Measurements from ENCODE around the gene CYLD. TPM values are rescaled to one million over a fixed set of nuclear protein-coding genes. Genes with fewer than 3 reads are reported as not detected.

Gene CYLD
- total and polyA plus RNA-seq, 2 experiments from 2014 or later, result 21.7 to 32.6 TPM

DNA sequence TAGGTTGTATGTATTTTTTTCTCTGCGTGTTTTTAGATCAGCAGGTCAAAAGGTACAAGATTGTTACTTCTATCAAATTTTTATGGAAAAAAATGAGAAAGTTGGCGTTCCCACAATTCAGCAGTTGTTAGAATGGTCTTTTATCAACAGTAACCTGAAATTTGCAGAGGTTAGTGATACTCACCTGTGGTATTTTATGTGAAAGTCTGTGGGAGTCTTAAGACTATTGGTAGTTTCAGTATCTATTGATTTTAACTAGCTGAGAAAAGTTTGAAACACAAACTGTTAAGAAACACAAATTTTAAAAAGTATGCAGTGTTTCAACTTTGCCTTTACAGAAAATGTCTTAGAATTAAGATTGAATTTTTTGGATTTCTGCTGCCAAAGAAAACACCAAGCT lies 49.6 kb downstream of the CYLD start:
- DNase-seq, result no peak
- no peaks in the 10 kb centered on the region for H3K27me3 ChIP-seq (replicated peaks; ENCODE audit: insufficient read depth)
- no peaks in the 10 kb centered on the region for H3K9me2 ChIP-seq (ENCODE audit: insufficient read depth)
- H3K9ac ChIP-seq, result no peak overlapping the region
- WGBS, 2 experiments (ENCODE audit: low coverage in 1 of 2, low lambda C conversion rate in 2 of 2, missing lambda C conversion rate in 2 of 2), result 94 to 96% methylated on average over 2 of the region's 2 CpGs
- TF ChIP-seq EZH2phosphoT487 (IDR thresholded peaks at IDR 0.05; ENCODE audit: insufficient read depth, low read depth), result no peak
- no peak for TF ChIP-seq EZH2 (IDR thresholded peaks at IDR 0.05; ENCODE audit: insufficient read depth, poor library complexity, severe bottlenecking)
- no peaks in the 10 kb centered on the region for H3K9me3 ChIP-seq (ENCODE audit: low read depth)
- H3K4me1 ChIP-seq (ENCODE audit: insufficient read depth), result no peaks in the 10 kb centered on the region
- H3F3A ChIP-seq (ENCODE audit: insufficient read depth), result no peaks in the 10 kb centered on the region
- H3K27ac ChIP-seq, result no peak overlapping the region
- no peak overlapping the region for H3K4me3 ChIP-seq
- in situ Hi-C loops (cut with MboI), result no loop called here
- no peaks in the 10 kb centered on the region for H4K20me1 ChIP-seq (ENCODE audit: insufficient read depth)
- H3K36me3 ChIP-seq (ENCODE audit: low read depth), result peaks cover 44% of the 10 kb centered on the region
- H2AFZ ChIP-seq, result no peak overlapping the region
- no peak overlapping the region for H3K4me2 ChIP-seq (ENCODE audit: unreplicated experiment)
- H3K79me2 ChIP-seq (ENCODE audit: insufficient read depth), result no peaks in the 10 kb centered on the region

DNA sequence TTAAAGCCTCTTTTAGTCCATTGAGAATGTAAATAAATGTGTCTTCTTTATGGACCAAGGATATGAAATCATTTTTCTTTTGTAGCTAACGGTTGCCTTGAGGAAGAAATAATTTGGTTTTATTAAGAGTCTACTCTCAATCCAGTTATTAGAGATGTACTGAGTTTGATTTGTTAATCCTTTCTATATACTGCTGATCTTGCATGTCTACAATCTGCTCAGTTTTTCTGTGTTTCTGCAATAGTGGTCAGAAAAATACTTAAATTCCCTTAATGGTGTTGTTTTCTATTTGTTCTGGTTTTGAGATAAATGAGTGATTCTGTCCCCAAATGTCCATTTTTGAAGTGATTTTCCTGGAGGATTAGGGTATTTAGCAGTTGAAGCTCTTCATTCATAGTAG lies 54.9 kb downstream of the CYLD start:
- in situ Hi-C loops (cut with MboI), result no loop called here
- Histone ChIP-seq H3K9ac (no peak overlapping the region), H3K36me3 (ENCODE audit: low read depth) (peaks cover 26% of the 10 kb centered on the region), H3K4me2 (ENCODE audit: unreplicated experiment) (no peak overlapping the region), H3K4me1 (ENCODE audit: insufficient read depth) (no peaks in the 10 kb centered on the region), H3K27ac (no peak overlapping the region), H3K79me2 (ENCODE audit: insufficient read depth) (no peaks in the 10 kb centered on the region), H3K9me3 (ENCODE audit: low read depth) (no peaks in the 10 kb centered on the region), H4K20me1 (ENCODE audit: insufficient read depth) (no peaks in the 10 kb centered on the region), H2AFZ (no peak overlapping the region), H3K4me3 (no peak overlapping the region), H3K9me2 (ENCODE audit: insufficient read depth) (no peaks in the 10 kb centered on the region), H3F3A (ENCODE audit: insufficient read depth) (peaks cover 7% of the 10 kb centered on the region; the same call in 1 of the 2 replicates), H3K27me3 (replicated peaks; ENCODE audit: insufficient read depth) (no peaks in the 10 kb centered on the region)
- 100% methylated on average over 1 of the region's 1 CpG for WGBS, 2 experiments (ENCODE audit: low coverage in 1 of 2, low lambda C conversion rate in 2 of 2, missing lambda C conversion rate in 2 of 2)
- TF ChIP-seq EZH2 (IDR thresholded peaks at IDR 0.05; ENCODE audit: insufficient read depth, poor library complexity, severe bottlenecking) (no peak), EZH2phosphoT487 (IDR thresholded peaks at IDR 0.05; ENCODE audit: insufficient read depth, low read depth) (no peak)
- DNase-seq, result no peak

DNA sequence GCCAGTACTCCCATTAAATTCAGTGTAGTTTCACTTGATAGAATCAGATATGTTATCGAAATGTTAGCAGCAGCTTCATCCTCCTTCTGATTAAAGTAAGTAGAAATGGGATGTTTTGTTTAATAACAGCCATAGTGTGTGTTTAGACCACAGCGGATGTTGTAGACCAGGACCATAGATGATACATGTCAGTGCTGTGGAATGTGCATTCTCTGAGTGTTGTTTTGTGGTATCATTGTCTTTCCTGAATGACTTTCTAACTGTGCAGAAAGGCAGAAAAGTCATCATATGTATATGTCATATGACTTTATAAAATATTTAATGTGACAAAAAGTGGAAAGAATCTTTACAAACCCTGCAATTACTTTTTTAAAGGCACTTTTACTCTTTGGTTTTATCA lies 55.6 kb downstream of the CYLD start:
- DNase-seq, result peak; percentile 15
- TF ChIP-seq EZH2phosphoT487 (IDR thresholded peaks at IDR 0.05; ENCODE audit: insufficient read depth, low read depth), result no peak
- TF ChIP-seq EZH2 (IDR thresholded peaks at IDR 0.05; ENCODE audit: insufficient read depth, poor library complexity, severe bottlenecking), result no peak
- in situ Hi-C loops (cut with MboI), result no loop called here
- Histone ChIP-seq H3K79me2 (ENCODE audit: insufficient read depth) (no peaks in the 10 kb centered on the region), H2AFZ (no peak overlapping the region), H3K36me3 (ENCODE audit: low read depth) (peaks cover 22% of the 10 kb centered on the region), H3K27me3 (replicated peaks; ENCODE audit: insufficient read depth) (no peaks in the 10 kb centered on the region), H3K4me1 (ENCODE audit: insufficient read depth) (no peaks in the 10 kb centered on the region), H3K4me2 (ENCODE audit: unreplicated experiment) (no peak overlapping the region), H3K9me3 (ENCODE audit: low read depth) (no peaks in the 10 kb centered on the region), H3F3A (ENCODE audit: insufficient read depth) (peaks cover 7% of the 10 kb centered on the region; the same call in 1 of the 2 replicates), H3K9me2 (ENCODE audit: insufficient read depth) (no peaks in the 10 kb centered on the region), H4K20me1 (ENCODE audit: insufficient read depth) (no peaks in the 10 kb centered on the region), H3K9ac (no peak overlapping the region), H3K27ac (no peak overlapping the region), H3K4me3 (no peak overlapping the region)
- WGBS, 2 experiments (ENCODE audit: low coverage in 1 of 2, low lambda C conversion rate in 2 of 2, missing lambda C conversion rate in 2 of 2), result 94 to 98% methylated on average over 2 of the region's 2 CpGs

DNA sequence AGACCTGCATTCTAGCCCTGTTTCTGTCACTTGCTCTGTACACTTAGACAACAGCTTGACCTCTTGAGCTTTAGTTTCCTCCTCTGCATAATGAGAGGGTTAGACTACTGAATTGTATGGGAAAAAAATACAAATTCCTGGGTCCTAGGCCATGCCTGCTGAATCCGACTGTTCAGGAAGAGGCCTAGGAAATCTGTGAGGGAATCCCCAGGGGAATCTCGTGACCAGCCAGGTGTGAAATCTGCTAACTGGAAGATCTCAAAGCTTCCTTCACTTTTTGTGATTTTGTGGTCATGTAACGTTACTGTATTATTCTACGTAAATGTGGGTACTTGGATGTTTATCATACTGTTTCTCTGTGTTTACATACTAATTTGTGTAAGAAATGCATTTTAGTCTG lies 58.2 kb downstream of the CYLD start:
- Histone ChIP-seq H3K4me1 (ENCODE audit: insufficient read depth) (no peaks in the 10 kb centered on the region), H3K27ac (no peak overlapping the region), H3K9me2 (ENCODE audit: insufficient read depth) (no peaks in the 10 kb centered on the region), H3K9me3 (ENCODE audit: low read depth) (no peaks in the 10 kb centered on the region), H3K27me3 (replicated peaks; ENCODE audit: insufficient read depth) (no peaks in the 10 kb centered on the region), H3K9ac (no peak overlapping the region), H2AFZ (no peak overlapping the region), H3K36me3 (ENCODE audit: low read depth) (peaks cover 14% of the 10 kb centered on the region; the same call in 1 of the 2 replicates), H3K4me3 (no peak overlapping the region), H3F3A (ENCODE audit: insufficient read depth) (peaks cover 7% of the 10 kb centered on the region; the same call in 1 of the 2 replicates), H3K4me2 (ENCODE audit: unreplicated experiment) (no peak overlapping the region), H3K79me2 (ENCODE audit: insufficient read depth) (no peaks in the 10 kb centered on the region), H4K20me1 (ENCODE audit: insufficient read depth) (no peaks in the 10 kb centered on the region)
- in situ Hi-C loops (cut with MboI), result no loop called here
- WGBS, 2 experiments (ENCODE audit: low coverage in 1 of 2, low lambda C conversion rate in 2 of 2, missing lambda C conversion rate in 2 of 2), result 95 to 97% methylated on average over 4 of the region's 4 CpGs
- no peak for TF ChIP-seq EZH2 (IDR thresholded peaks at IDR 0.05; ENCODE audit: insufficient read depth, poor library complexity, severe bottlenecking)
- TF ChIP-seq EZH2phosphoT487 (IDR thresholded peaks at IDR 0.05; ENCODE audit: insufficient read depth, low read depth), result no peak
- DNase-seq, result no peak

DNA sequence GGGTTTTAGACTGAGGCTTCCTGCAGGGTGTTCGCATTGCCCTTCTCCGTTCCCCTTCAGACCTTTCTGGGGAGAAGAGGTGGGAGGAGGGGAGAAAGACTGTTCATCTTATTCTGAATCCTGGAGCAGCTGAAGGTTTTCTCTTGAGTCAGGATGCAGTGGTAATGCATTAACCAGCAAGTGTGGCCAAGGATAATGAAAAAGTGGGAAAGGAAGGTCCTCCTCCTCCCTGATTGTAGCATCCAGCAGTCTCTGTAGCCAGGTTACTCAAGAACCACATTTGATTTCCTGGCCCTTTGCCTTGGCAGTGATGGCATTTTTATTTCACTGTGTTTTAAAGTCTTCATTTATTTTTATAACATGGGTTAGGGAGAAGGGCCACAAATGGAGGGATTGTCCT lies 59.1 kb downstream of the CYLD start:
- Histone ChIP-seq H3K4me1 (ENCODE audit: insufficient read depth) (no peaks in the 10 kb centered on the region), H3F3A (ENCODE audit: insufficient read depth) (peaks cover 7% of the 10 kb centered on the region; the same call in 1 of the 2 replicates), H3K4me2 (ENCODE audit: unreplicated experiment) (no peak overlapping the region), H3K27ac (no peak overlapping the region), H3K9me3 (ENCODE audit: low read depth) (no peaks in the 10 kb centered on the region), H3K4me3 (no peak overlapping the region), H3K36me3 (ENCODE audit: low read depth) (peaks cover 14% of the 10 kb centered on the region; the same call in 1 of the 2 replicates), H4K20me1 (ENCODE audit: insufficient read depth) (no peaks in the 10 kb centered on the region), H2AFZ (no peak overlapping the region), H3K79me2 (ENCODE audit: insufficient read depth) (no peaks in the 10 kb centered on the region), H3K27me3 (replicated peaks; ENCODE audit: insufficient read depth) (no peaks in the 10 kb centered on the region), H3K9ac (no peak overlapping the region), H3K9me2 (ENCODE audit: insufficient read depth) (no peaks in the 10 kb centered on the region)
- TF ChIP-seq EZH2phosphoT487 (IDR thresholded peaks at IDR 0.05; ENCODE audit: insufficient read depth, low read depth), result no peak
- TF ChIP-seq EZH2 (IDR thresholded peaks at IDR 0.05; ENCODE audit: insufficient read depth, poor library complexity, severe bottlenecking), result no peak
- in situ Hi-C loops (cut with MboI), result no loop called here
- whole genome bisulfite sequencing, 2 experiments (ENCODE audit: low coverage in 1 of 2, low lambda C conversion rate in 2 of 2, missing lambda C conversion rate in 2 of 2), result 96 to 97% methylated on average over 2 of the region's 2 CpGs
- DNase-seq, result no peak
